RWPE1 (cell line): ENCODE measurements around the gene SLIT1.

Source experiments
- CTCF ChIA-PET: fragments of 350-600 bp; sonication (Branson Sonifier 250); formaldehyde crosslinking; extraction: SDS; loops from one replicate; lab custom pipeline; 2021; lab: Yijun Ruan, JAX
- POLR2A ChIA-PET: fragments of 400-600 bp; formaldehyde crosslinking; extraction: SDS; loops from one replicate; lab custom pipeline; 2020; ENCODE audit warnings: antibody characterized with exemption; ENCODE audit not compliant: low non-redundant PET; lab: Yijun Ruan, JAX
- DNase-seq: peaks from one replicate; pipeline ENCODE4 v3.0.0; 2012; ENCODE audit warnings: low spot score
- H3K27ac ChIP-seq: fragments of 450-650 bp; 2 replicates; pipeline ENCODE4 v1.5.1; 2017
- TF ChIP-seq, protein P1 (sequence below): fragments of 450-650 bp; conservative IDR thresholded peaks from 2 replicates; pipeline ENCODE4 v1.5.1; 2017; ENCODE audit warnings: low read depth, mild to moderate bottlenecking

SLIT1 gene

DNA sequence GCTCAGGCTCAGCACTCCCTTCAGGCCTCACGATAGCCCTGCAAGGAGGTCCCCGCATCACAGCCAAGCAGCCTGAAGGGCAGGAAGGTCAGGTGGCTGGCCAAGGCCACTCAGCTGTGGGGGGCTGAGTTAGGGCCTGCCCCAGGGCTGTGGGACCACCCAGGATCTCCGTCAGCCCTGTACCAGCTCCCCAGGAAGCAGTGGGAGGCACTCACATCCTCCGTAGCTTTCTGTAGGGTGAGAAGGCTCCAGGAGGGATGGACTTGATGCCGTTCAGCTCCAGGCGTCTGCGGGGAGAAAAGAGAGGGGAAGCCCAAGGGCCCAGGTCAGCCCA is 125.9 kb downstream of the SLIT1 start:
- DNase-seq: no peak
- CTCF ChIA-PET: interaction anchor here (0.7 to 2.9 kb wide), 7 partner anchors 10 to 151 kb away, joined by 3 to 12 read pairs (median 4); no protein-coding TSS in a partner anchor
- TF ChIP-seq, protein P1, sequence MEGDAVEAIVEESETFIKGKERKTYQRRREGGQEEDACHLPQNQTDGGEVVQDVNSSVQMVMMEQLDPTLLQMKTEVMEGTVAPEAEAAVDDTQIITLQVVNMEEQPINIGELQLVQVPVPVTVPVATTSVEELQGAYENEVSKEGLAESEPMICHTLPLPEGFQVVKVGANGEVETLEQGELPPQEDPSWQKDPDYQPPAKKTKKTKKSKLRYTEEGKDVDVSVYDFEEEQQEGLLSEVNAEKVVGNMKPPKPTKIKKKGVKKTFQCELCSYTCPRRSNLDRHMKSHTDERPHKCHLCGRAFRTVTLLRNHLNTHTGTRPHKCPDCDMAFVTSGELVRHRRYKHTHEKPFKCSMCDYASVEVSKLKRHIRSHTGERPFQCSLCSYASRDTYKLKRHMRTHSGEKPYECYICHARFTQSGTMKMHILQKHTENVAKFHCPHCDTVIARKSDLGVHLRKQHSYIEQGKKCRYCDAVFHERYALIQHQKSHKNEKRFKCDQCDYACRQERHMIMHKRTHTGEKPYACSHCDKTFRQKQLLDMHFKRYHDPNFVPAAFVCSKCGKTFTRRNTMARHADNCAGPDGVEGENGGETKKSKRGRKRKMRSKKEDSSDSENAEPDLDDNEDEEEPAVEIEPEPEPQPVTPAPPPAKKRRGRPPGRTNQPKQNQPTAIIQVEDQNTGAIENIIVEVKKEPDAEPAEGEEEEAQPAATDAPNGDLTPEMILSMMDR: no peak
- H3K27ac ChIP-seq: no peak overlapping the region
- POLR2A ChIA-PET: no interaction called here

DNA sequence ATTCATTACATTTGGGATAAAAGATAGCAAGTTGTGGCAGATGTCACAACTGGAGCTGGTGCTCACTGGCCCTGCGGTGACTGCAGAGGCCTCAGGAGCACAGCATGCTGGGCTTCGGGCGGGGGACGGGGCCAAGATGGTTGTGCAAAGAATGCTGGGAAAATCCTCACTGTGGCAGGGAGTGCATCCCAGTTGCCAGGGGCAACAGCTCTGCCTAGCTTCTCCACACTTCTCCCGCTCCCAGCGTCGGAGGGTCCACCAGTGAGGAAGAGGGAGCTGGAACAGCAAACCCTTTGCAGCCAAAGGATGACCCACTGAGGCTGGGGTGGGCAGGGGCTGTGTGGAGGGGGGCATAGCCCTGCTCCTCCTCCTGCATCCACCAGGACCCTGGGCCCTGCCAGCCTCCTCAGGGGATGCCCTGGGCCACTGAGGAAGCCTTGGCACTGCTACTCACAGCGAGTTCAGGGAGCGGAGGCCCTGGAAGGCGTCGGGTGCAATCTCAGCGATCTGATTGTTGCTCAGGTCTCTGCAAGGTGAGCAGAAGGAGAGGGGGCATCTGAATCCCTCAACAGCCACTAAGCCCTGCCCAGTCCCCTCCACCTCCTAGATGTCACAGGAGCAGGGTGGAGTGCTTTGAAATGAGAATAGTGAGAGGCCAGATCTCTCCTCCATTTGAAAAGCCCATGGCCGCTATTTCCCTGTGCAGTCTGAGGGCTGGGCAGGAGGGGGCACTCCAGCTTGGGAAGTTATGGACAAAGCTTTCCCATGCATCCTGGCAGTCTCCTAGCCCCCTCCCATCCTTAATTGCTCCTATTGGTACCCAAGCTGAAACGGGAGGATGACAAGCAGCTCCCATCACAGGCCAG is 126.5 kb downstream of the SLIT1 start:
- ChIA-PET POLR2A (no interaction called here), CTCF (interaction anchor here (0.6 to 2.9 kb wide), 7 partner anchors 9 to 151 kb away, joined by 3 to 12 read pairs (median 4); no protein-coding TSS in a partner anchor)
- TF ChIP-seq, protein P1: no peak
- H3K27ac ChIP-seq: no peak overlapping the region
- DNase-seq: no peak

DNA sequence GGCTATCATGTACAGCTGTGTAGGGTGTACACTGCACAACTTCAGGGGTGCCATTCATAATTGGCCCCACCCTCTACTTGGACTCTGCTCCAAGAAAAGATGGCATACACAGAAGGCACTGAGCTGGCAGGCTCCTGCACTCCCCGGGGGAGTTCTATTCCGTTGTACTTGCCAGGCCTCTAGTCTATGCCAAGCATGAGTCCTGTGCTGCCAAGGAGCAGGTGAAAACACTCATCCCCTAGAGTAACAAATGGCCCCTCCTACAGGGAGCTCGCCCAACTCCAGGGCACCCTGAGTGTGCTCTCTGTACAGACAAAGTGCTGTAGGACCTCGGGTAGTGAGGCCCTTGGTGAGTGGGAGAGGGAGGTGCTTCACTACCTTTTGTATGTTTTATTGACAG is 127.2 kb downstream of the SLIT1 start:
- DNase-seq: no peak

DNA sequence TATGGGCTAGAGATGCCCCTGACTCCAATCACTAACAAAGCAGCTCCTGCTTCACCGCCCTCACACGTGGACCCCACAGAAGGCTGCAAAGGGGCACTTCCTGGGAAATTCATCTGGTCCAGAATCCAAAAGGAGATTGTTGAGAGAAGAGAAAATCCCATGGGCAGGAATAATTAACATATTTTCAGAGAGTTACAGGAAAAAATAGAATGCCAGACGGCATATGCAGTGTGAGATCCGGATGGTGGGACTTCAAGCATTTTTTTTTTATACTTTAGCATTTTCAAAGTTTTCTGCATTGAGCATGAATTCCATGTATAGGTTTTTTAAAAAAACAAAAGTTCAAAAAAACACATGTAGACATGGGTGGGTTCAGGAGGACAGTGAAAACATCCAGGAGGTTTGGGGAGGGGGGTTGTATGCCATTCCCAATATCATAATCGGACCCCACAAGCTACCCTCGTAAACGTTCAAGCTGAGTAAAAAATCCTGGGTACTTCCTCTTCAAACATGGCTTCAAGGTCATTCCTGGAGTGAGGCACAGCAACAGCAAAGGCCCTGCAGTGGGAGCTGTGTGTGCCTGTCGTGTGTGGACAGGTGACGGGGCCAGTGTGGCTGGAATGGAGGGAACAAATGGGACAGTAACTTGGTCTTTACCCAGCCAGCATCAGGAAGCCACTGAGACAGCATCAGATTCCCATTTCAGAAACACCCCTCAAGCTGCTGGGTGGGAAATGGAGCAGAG is 128.1 kb downstream of the SLIT1 start:
- TF ChIP-seq, protein P1: no peak

More for the DNA sequence above, 127.2 kb downstream of the SLIT1 start:
- POLR2A ChIA-PET: no interaction called here
- CTCF ChIA-PET: interaction anchor here (1.6 to 2.9 kb wide), 3 partner anchors 9 to 59 kb away, joined by 3 to 12 read pairs (median 5); no protein-coding TSS in a partner anchor
- TF ChIP-seq, protein P1: no peak
- H3K27ac ChIP-seq: no peak overlapping the region

DNA sequence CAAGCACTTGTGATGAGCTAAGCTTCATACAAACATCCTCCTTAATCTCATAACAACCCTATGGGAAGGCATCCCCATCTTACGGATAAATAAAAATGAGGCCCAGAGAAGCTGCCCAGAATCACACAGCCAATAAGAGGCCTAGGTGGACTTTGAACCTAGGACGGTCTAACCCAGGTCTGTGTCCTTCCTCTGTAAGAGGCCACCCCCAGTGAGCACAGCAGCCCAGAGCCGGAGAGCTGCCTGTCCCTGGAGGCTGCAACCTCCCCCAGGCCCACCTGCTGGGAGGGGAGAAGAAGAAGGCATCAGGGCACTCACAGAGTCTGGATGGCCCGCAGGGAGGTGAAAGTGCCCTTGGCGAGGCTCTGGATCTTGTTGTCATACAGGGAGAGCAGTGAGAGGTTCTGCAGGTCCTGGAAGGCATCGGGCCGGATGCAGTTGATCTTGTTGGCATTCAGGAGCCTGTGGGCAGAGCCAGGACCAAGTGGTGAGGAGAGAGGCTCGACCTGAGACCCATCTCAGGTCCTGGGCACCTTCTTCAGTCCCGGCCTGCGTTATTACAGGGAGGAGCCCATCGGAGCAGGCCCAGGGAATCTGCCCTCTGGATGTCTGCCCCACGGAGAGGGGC is 129.6 kb downstream of the SLIT1 start:
- no peak for DNase-seq
- ChIA-PET CTCF (interaction anchor here (1.1 to 1.5 kb wide), 2 partner anchors 17 to 140 kb away, joined by 5 read pairs; no protein-coding TSS in a partner anchor), POLR2A (no interaction called here)
- TF ChIP-seq, protein P1: no peak
- H3K27ac ChIP-seq: no peak overlapping the region

More for the DNA sequence above, 128.1 kb downstream of the SLIT1 start:
- POLR2A ChIA-PET: no interaction called here
- no peak overlapping the region for H3K27ac ChIP-seq
- DNase-seq: no peak
- CTCF ChIA-PET: interaction anchor here (1.0 to 2.1 kb wide), 4 partner anchors 8 to 139 kb away, joined by 3 to 5 read pairs (median 5); no protein-coding TSS in a partner anchor

DNA sequence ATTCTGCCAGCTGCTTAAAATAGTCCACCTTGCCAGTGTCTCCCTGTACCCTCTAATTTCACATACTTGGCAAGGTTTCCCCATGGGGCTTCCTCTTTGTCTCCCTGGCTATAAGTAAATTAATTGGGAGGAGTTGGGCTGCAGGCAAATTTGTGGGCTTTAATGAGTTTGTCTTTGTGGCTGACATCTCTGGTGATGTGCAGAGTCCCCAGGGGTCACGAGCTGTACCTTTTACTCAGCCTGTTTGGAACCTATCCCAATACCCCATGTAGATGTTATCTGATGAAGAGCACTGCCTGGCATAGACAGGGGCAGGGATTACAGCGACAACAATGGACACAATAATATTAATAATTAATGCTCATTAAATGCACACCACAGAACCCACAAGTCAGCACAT is 132.5 kb downstream of the SLIT1 start:
- ChIA-PET CTCF (interaction anchor here (0.5 to 1.3 kb wide), 4 partner anchors 15 to 412 kb away, joined by 3 to 6 read pairs (median 4); no protein-coding TSS in a partner anchor), POLR2A (no interaction called here)
- TF ChIP-seq, protein P1: no peak
- H3K27ac ChIP-seq: no peak overlapping the region
- no peak for DNase-seq
